Panc1 (cell line): ENCODE results near the gene C2orf76.

Experiments
- POLR2AphosphoS5 ChIP-seq: IDR thresholded peaks from 2 replicates; pipeline ENCODE4 v1.6.1; 2012; ENCODE audit warnings: mild to moderate bottlenecking, low read depth, low read length, moderate library complexity
- TF ChIP-seq, protein P1 (sequence below): fragments of 450-650 bp; IDR thresholded peaks from 2 replicates; pipeline ENCODE4 v1.5.1; 2017; ENCODE audit warnings: mild to moderate bottlenecking

- TF ChIP-seq, protein P1, sequence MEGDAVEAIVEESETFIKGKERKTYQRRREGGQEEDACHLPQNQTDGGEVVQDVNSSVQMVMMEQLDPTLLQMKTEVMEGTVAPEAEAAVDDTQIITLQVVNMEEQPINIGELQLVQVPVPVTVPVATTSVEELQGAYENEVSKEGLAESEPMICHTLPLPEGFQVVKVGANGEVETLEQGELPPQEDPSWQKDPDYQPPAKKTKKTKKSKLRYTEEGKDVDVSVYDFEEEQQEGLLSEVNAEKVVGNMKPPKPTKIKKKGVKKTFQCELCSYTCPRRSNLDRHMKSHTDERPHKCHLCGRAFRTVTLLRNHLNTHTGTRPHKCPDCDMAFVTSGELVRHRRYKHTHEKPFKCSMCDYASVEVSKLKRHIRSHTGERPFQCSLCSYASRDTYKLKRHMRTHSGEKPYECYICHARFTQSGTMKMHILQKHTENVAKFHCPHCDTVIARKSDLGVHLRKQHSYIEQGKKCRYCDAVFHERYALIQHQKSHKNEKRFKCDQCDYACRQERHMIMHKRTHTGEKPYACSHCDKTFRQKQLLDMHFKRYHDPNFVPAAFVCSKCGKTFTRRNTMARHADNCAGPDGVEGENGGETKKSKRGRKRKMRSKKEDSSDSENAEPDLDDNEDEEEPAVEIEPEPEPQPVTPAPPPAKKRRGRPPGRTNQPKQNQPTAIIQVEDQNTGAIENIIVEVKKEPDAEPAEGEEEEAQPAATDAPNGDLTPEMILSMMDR = no peak
- no peak for TF ChIP-seq POLR2AphosphoS5
Measured at GRCh38 chr2:119367472-119368099, 952 bp upstream of the C2orf76 start.
